ENCODE data around the gene AREG.
"Not testable (repeated sequence)": the region's sequence is repeated elsewhere in the genome, so short reads cannot be mapped to it uniquely, and the experiment has no call there.

DNA sequence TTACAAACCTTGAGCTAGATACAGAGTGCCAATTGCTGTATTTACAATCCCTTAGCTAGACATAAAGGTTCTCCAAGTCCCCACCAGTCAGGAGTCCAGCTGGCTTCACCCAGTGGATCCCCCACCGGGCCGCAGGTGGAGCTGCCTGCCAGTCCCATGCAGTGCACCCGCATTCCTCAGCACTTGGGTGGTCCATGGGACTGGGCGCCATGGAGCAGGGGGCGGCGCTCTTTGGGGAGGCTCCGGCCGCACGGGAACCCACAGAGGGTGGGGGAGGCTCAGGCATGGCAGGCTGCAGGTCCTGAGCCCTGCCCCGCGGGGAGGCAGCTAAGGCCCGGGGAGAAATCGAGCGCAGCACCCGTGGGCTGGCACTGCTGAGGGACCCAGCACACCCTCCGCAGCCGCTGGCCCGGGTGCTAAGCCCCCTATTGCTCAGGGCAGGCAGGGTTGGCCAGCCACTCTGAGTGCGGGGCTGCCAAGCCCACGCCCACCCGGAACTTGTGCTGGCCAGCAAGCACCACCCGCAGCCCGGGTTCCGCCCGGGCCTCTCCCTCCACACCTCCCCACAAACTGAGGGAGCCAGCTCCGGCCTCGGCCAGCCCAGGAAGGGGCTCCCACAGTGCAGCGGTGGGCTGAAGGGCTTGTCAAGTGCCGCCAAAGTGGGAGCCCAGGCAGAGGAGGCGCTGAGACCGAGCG is 45.9 kb upstream of the AREG start:
- not testable (repeated sequence) for TF ChIP-seq HDGF (IDR thresholded peaks at IDR 0.05; ENCODE audit: borderline replicate concordance); TARDBP (IDR thresholded peaks at IDR 0.05); BHLHE40 (IDR thresholded peaks at IDR 0.05; ENCODE audit: borderline replicate concordance)
